DMS114 treated with DMSO at 0.1 percent for 48 hours (cell line): ENCODE results near the gene UCK1.
"Not testable (repeated sequence)": the region's sequence is repeated elsewhere in the genome, so short reads cannot be mapped to it uniquely, and the experiment has no call there.

Experiments used
- DNase-seq: peaks from one replicate; lab custom pipeline; 2025; ENCODE audit not compliant: unreplicated experiment; lab: John Stamatoyannopoulos, UW

UCK1 gene

GRCh38 chr9:131554087-131554842 lies 23.2 kb upstream of the UCK1 start:
- no peak for DNase-seq

GRCh38 chr9:131552030-131552429 lies 21.0 kb upstream of the UCK1 start:
- no peak for DNase-seq

GRCh38 chr9:131550465-131550864 lies 19.4 kb upstream of the UCK1 start:
- not testable (repeated sequence) for DNase-seq

- DNase-seq: not testable (repeated sequence)
Observed at GRCh38 chr9:131549186-131549585, 18.1 kb upstream of the UCK1 start.

- no peak for DNase-seq
Observed at GRCh38 chr9:131546336-131547084, 15.4 kb upstream of the UCK1 start.

- no peak for DNase-seq
Observed at GRCh38 chr9:131545786-131546335, 14.8 kb upstream of the UCK1 start.

- DNase-seq: no peak
Observed at GRCh38 chr9:131545003-131545785, 14.1 kb upstream of the UCK1 start, which contains the start of gene PRRT1B. Gene PRRT1B, plus strand, starts transcription at chr9:131545523. Its CDS starts 93 bp downstream, at chr9:131545616.

GRCh38 chr9:131543141-131543540 lies 12.1 kb upstream of the UCK1 start:
- no peak for DNase-seq

GRCh38 chr9:131539223-131539923 lies 8.3 kb upstream of the UCK1 start:
- DNase-seq: no peak

GRCh38 chr9:131537946-131538345 lies 6.9 kb upstream of the UCK1 start:
- no peak for DNase-seq

GRCh38 chr9:131534721-131535237 lies 3.7 kb upstream of the UCK1 start:
- no peak for DNase-seq

GRCh38 chr9:131530546-131530919 lies 530 bp downstream of the UCK1 start:
- DNase-seq: no peak

GRCh38 chr9:131529597-131530545 lies 1.2 kb downstream of the UCK1 start:
- no peak for DNase-seq

- no peak for DNase-seq
Observed at GRCh38 chr9:131528886-131529505, 2.1 kb downstream of the UCK1 start.

- no peak for DNase-seq
Observed at GRCh38 chr9:131528186-131528585, 2.9 kb downstream of the UCK1 start.

GRCh38 chr9:131525643-131526565 lies 5.2 kb downstream of the UCK1 start:
- DNase-seq: no peak

GRCh38 chr9:131524665-131525315 lies 6.3 kb downstream of the UCK1 start:
- no peak for DNase-seq
